OCI-LY3 (cell line): ENCODE results near the gene IFI6.

Experiments
- H2AFZ ChIP-seq: fragments of 200-600, 300-600 bp; shearing (Covaris generic); 2 replicates; pipeline ENCODE4 v1.6.0; 2014; ENCODE audit warnings: antibody characterized with exemption, low read depth, low read length
- H3K27ac ChIP-seq: fragments of 200-600, 300-600 bp; sonication (generic); 2 replicates; pipeline ENCODE4 v1.5.1; 2014; ENCODE audit warnings: mild to moderate bottlenecking, low read length, moderate library complexity, mixed read lengths
- H3K27me3 ChIP-seq: fragments of 200-600, 300-600 bp; sonication (generic); 2 replicates; pipeline ENCODE4 v1.6.1; 2014; ENCODE audit warnings: low read depth, low read length, mixed read lengths
- H3K36me3 ChIP-seq: fragments of 200-600, 300-600 bp; sonication (generic); replicated peaks from 2 replicates; pipeline ENCODE3; 2014; ENCODE audit warnings: low read depth, low read length, mixed read lengths
- H3K4me1 ChIP-seq: fragments of 300-600, 200-600 bp; sonication (generic); 2 replicates; pipeline ENCODE4 v1.6.1; 2014; ENCODE audit warnings: low read length, mixed read lengths
- H3K4me2 ChIP-seq: fragments of 200-600, 300-600 bp; sonication (generic); 2 replicates; pipeline ENCODE4 v1.6.1; 2014; ENCODE audit warnings: low read length, mixed read lengths
- H3K4me3 ChIP-seq: fragments of 300-600, 200-600 bp; sonication (generic); 2 replicates; pipeline ENCODE4 v1.5.1; 2014; ENCODE audit warnings: antibody characterized with exemption, mild to moderate bottlenecking, low read length, moderate library complexity
- H3K79me2 ChIP-seq: fragments of 300-600, 200-600 bp; shearing (Covaris generic); 2 replicates; pipeline ENCODE4 v1.6.1; 2014; ENCODE audit warnings: mild to moderate bottlenecking, low read length, mixed read lengths
- H3K9ac ChIP-seq: fragments of 300-600, 200-600 bp; shearing (Covaris generic); 2 replicates; pipeline ENCODE4 v1.6.0; 2014; ENCODE audit warnings: mild to moderate bottlenecking, low read length, moderate library complexity
- H3K9me3 ChIP-seq: fragments of 200-600, 300-600 bp; shearing (Covaris generic); 2 replicates; pipeline ENCODE4 v1.6.1; 2014; ENCODE audit warnings: low read length, mixed read lengths; ENCODE audit not compliant: insufficient read depth
- H4K20me1 ChIP-seq: fragments of 200-600, 300-600 bp; sonication (generic); 2 replicates; pipeline ENCODE4 v1.6.1; 2016; ENCODE audit warnings: low read length, mixed read lengths; ENCODE audit not compliant: insufficient read depth
- CTCF ChIP-seq: fragments of 200-600, 300-600 bp; sonication (generic); IDR thresholded peaks from 2 replicates; pipeline ENCODE4 v1.5.1; 2014; ENCODE audit warnings: antibody characterized with exemption, low read length, low read depth
- EZH2phosphoT487 ChIP-seq: fragments of 200-600 bp; shearing (Covaris generic); IDR thresholded peaks from 2 replicates; pipeline ENCODE4 v1.6.1; 2018; ENCODE audit warnings: antibody characterized with exemption, mixed run types, low read depth

Gene IFI6

GRCh38 chr1:27647328-27647727 is 24.7 kb downstream of the IFI6 start:
- Histone ChIP-seq H3K79me2 (no peaks in the 10 kb centered on the region), H3K9me3 (no peaks in the 10 kb centered on the region), H3K27ac (no peak overlapping the region), H3K27me3 (no peaks in the 10 kb centered on the region), H3K9ac (no peak overlapping the region), H3K4me3 (no peak overlapping the region), H3K4me2 (no peak overlapping the region), H3K4me1 (peaks cover 14% of the 10 kb centered on the region; the same call in 1 of the 2 replicates), H4K20me1 (no peaks in the 10 kb centered on the region), H3K36me3 (no peaks in the 10 kb centered on the region), H2AFZ (no peak overlapping the region)
- no peak for TF ChIP-seq CTCF
- no peak for TF ChIP-seq EZH2phosphoT487

GRCh38 chr1:27646676-27647075 is 25.3 kb downstream of the IFI6 start:
- Histone ChIP-seq H3K9ac (no peak overlapping the region), H3K27ac (no peak overlapping the region), H3K9me3 (no peaks in the 10 kb centered on the region), H3K4me2 (no peak overlapping the region), H3K27me3 (no peaks in the 10 kb centered on the region), H3K36me3 (no peaks in the 10 kb centered on the region), H3K79me2 (no peaks in the 10 kb centered on the region), H3K4me1 (peaks cover 14% of the 10 kb centered on the region; the same call in 1 of the 2 replicates), H2AFZ (no peak overlapping the region), H4K20me1 (no peaks in the 10 kb centered on the region), H3K4me3 (no peak overlapping the region)
- TF ChIP-seq EZH2phosphoT487 (no peak), CTCF (no peak)

- H3K9me3 ChIP-seq: no peaks in the 10 kb centered on the region
- H3K4me3 ChIP-seq: no peak overlapping the region
- no peak overlapping the region for H3K27ac ChIP-seq
- H3K9ac ChIP-seq: no peak overlapping the region
- H3K4me2 ChIP-seq: no peak overlapping the region
- H3K36me3 ChIP-seq: no peaks in the 10 kb centered on the region
- H3K27me3 ChIP-seq: no peaks in the 10 kb centered on the region
- no peaks in the 10 kb centered on the region for H4K20me1 ChIP-seq
- no peaks in the 10 kb centered on the region for H3K79me2 ChIP-seq
- peaks cover 9% of the 10 kb centered on the region; the same call in 1 of the 2 replicates for H3K4me1 ChIP-seq
- no peak overlapping the region for H2AFZ ChIP-seq
- no peak for TF ChIP-seq CTCF
- TF ChIP-seq EZH2phosphoT487: no peak
Observed at GRCh38 chr1:27645071-27645415, 26.9 kb downstream of the IFI6 start.

- no peaks in the 10 kb centered on the region for H3K27me3 ChIP-seq
Observed at GRCh38 chr1:27644369-27645070, 27.5 kb downstream of the IFI6 start.

More at GRCh38 chr1:27644369-27645070, 27.5 kb downstream of the IFI6 start:
- H4K20me1 ChIP-seq: no peaks in the 10 kb centered on the region
- no peak overlapping the region for H3K4me3 ChIP-seq
- H3K9ac ChIP-seq: no peak overlapping the region
- no peak overlapping the region for H3K4me2 ChIP-seq
- H2AFZ ChIP-seq: peak overlapping the region; percentile 71; the same call in 1 of the 2 replicates
- H3K9me3 ChIP-seq: no peaks in the 10 kb centered on the region
- H3K36me3 ChIP-seq: no peaks in the 10 kb centered on the region
- TF ChIP-seq CTCF: no peak
- H3K27ac ChIP-seq: no peak overlapping the region
- no peaks in the 10 kb centered on the region for H3K79me2 ChIP-seq
- peaks cover 9% of the 10 kb centered on the region; the same call in 1 of the 2 replicates for H3K4me1 ChIP-seq
